ENCODE measurements around the gene KLK15. TPM values are rescaled to one million over a fixed set of nuclear protein-coding genes. Genes with fewer than 3 reads are reported as not detected.

The KLK15 gene
- total RNA-seq, 1 donor from 2014 or later, result not detected

DNA sequence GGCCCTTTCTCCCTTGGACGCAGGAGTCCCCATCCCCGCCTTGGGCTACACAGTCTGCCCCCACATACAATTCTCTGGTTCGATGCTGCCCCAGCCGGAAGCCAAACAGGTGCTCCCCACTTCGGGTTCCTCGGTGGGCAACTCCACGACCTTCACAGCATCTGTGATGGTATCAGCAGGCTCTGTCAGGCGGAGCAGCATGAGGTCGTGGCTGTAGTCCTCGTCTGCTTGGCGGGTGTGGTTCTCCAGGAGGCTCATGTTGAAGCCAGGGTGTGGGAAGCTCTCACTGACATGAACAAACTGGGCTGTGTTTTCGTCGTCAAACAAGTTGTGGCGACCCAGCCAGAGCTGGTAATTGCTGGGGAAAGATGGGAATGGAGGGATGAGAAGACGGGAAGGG, 13.3 kb downstream of the KLK15 start:
- H3K9me3 ChIP-seq (ENCODE audit: low read depth), result no peaks in the 10 kb centered on the region
- H3K4me1 ChIP-seq, result no peaks in the 10 kb centered on the region
- no peak overlapping the region for H3K27ac Mint-ChIP-seq
- H4K20me1 ChIP-seq (ENCODE audit: low read depth), result no peaks in the 10 kb centered on the region
- peak; percentile 31 for TF ChIP-seq EZH2 (IDR thresholded peaks at IDR 0.05)
- TF ChIP-seq, protein P1, sequence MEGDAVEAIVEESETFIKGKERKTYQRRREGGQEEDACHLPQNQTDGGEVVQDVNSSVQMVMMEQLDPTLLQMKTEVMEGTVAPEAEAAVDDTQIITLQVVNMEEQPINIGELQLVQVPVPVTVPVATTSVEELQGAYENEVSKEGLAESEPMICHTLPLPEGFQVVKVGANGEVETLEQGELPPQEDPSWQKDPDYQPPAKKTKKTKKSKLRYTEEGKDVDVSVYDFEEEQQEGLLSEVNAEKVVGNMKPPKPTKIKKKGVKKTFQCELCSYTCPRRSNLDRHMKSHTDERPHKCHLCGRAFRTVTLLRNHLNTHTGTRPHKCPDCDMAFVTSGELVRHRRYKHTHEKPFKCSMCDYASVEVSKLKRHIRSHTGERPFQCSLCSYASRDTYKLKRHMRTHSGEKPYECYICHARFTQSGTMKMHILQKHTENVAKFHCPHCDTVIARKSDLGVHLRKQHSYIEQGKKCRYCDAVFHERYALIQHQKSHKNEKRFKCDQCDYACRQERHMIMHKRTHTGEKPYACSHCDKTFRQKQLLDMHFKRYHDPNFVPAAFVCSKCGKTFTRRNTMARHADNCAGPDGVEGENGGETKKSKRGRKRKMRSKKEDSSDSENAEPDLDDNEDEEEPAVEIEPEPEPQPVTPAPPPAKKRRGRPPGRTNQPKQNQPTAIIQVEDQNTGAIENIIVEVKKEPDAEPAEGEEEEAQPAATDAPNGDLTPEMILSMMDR (IDR thresholded peaks at IDR 0.05), result no peak
- H3F3A ChIP-seq (ENCODE audit: low read depth), result no peaks in the 10 kb centered on the region
- H3K27me3 Mint-ChIP-seq (ENCODE audit: insufficient read depth, low read depth), result peaks cover 63% of the 10 kb centered on the region
- H3K9ac ChIP-seq, result no peak overlapping the region
- H3K9me3 Mint-ChIP-seq, result peaks cover 14% of the 10 kb centered on the region
- no peak overlapping the region for H3K27ac ChIP-seq
- no peaks in the 10 kb centered on the region for H3K79me2 ChIP-seq (ENCODE audit: low read depth)
- peaks cover 95% of the 10 kb centered on the region for H3K27me3 ChIP-seq
- peak overlapping the region; percentile 4 for H3K4me3 Mint-ChIP-seq
- H3K36me3 ChIP-seq, result no peaks in the 10 kb centered on the region
- H2AFZ ChIP-seq (replicated peaks), result no peak overlapping the region
- no peaks in the 10 kb centered on the region for H3K36me3 Mint-ChIP-seq
- H3K4me3 ChIP-seq, result no peak overlapping the region
- H3K4me2 ChIP-seq, result no peak overlapping the region
- peaks cover 12% of the 10 kb centered on the region for H3K4me1 Mint-ChIP-seq
- no peak for DNase-seq (ENCODE audit: low spot score)

DNA sequence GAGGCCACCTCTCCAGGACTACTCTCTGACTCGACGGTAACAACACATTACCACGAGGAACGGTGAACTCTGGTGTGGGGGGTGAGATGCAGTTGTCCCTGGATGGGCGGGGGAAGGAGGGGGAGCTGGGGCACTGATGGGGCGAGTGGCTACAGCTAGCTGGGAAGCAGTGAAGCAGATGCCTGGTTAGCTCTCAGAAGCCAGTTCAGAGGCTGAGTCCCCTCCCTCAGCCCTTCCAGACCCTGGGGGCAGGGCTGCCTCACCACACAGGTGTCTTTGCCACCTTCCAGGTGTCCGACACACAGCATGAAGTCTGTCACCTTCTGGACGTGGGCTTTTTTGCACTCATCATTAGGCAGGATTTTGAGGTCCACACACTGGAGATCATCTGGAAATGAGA, 13.7 kb downstream of the KLK15 start:
- Histone ChIP-seq H3K4me2 (no peak overlapping the region), H2AFZ (replicated peaks) (no peak overlapping the region), H3K27me3 (peaks cover 95% of the 10 kb centered on the region), H3K4me1 (no peaks in the 10 kb centered on the region), H4K20me1 (ENCODE audit: low read depth) (no peaks in the 10 kb centered on the region), H3K36me3 (no peaks in the 10 kb centered on the region), H3K9me3 (ENCODE audit: low read depth) (no peaks in the 10 kb centered on the region), H3K4me3 (no peak overlapping the region), H3K27ac (no peak overlapping the region), H3F3A (ENCODE audit: low read depth) (no peaks in the 10 kb centered on the region), H3K9ac (no peak overlapping the region), H3K79me2 (ENCODE audit: low read depth) (no peaks in the 10 kb centered on the region)
- TF ChIP-seq EZH2 (IDR thresholded peaks at IDR 0.05) (no peak), EZH2phosphoT487 (IDR thresholded peaks at IDR 0.05) (no peak)
- TF ChIP-seq, protein P1 (IDR thresholded peaks at IDR 0.05), result no peak
- no peak for DNase-seq (ENCODE audit: low spot score)
- Mint-ChIP-seq H3K27ac (no peak overlapping the region), H3K4me1 (peaks cover 12% of the 10 kb centered on the region), H3K9me3 (peaks cover 14% of the 10 kb centered on the region), H3K36me3 (no peaks in the 10 kb centered on the region), H3K4me3 (peak overlapping the region; percentile 33), H3K27me3 (ENCODE audit: insufficient read depth, low read depth) (peaks cover 63% of the 10 kb centered on the region)

- Mint-ChIP-seq H3K4me3 (peak overlapping the region; percentile 80), H3K27ac (no peak overlapping the region), H3K9me3 (peaks cover 14% of the 10 kb centered on the region), H3K4me1 (peaks cover 12% of the 10 kb centered on the region), H3K36me3 (no peaks in the 10 kb centered on the region), H3K27me3 (ENCODE audit: insufficient read depth, low read depth) (peaks cover 64% of the 10 kb centered on the region)
- Histone ChIP-seq H3K4me1 (no peaks in the 10 kb centered on the region), H3K27ac (no peak overlapping the region), H3F3A (ENCODE audit: low read depth) (no peaks in the 10 kb centered on the region), H3K9ac (no peak overlapping the region), H3K4me2 (no peak overlapping the region), H3K36me3 (no peaks in the 10 kb centered on the region), H4K20me1 (ENCODE audit: low read depth) (no peaks in the 10 kb centered on the region), H3K27me3 (peaks cover 89% of the 10 kb centered on the region), H2AFZ (replicated peaks) (no peak overlapping the region), H3K4me3 (no peak overlapping the region), H3K9me3 (ENCODE audit: low read depth) (no peaks in the 10 kb centered on the region), H3K79me2 (ENCODE audit: low read depth) (no peaks in the 10 kb centered on the region)
- no peak for DNase-seq (ENCODE audit: low spot score)
- TF ChIP-seq EZH2phosphoT487 (IDR thresholded peaks at IDR 0.05), result no peak
- TF ChIP-seq, protein P1 (IDR thresholded peaks at IDR 0.05), result no peak
- no peak for TF ChIP-seq EZH2 (IDR thresholded peaks at IDR 0.05)
These were observed 14.4 kb downstream of the KLK15 start for GRCh38 chr19:50818859-50819472.
